Cortex of kidney (tissue), 1 donor: Measurements from ENCODE around the gene NLN.
"Not testable (repeated sequence)": the region's sequence is repeated elsewhere in the genome, so short reads cannot be mapped to it uniquely, and the experiment has no call there.

ENCODE experiments used
- DNase-seq: peaks from one replicate; lab custom pipeline; 2025; lab: John Stamatoyannopoulos, UW

The NLN gene

DNA sequence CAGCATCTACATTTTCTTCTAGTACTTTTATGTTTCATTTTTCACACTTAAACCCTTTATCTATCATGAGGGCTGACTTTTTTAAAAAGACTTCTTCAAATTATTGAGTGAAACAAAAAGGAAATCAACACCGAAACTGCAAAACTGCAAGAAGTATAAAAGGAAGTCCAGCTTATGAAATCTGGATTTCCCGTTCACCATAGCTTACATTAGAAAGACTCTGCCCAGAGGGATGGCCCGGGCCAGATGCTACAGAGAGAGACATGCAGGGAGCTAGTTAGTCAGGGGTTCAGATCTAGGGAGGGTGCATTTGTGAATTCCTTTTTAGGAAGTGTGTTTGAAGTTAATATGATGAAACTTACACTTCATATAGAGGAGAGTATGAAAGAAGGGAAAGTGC, 10.0 kb downstream of the NLN start:
- DNase-seq, result not testable (repeated sequence)

- DNase-seq, result not testable (repeated sequence)
Measured at GRCh38 chr5:65734196-65734775, 12.3 kb downstream of the NLN start.

DNA sequence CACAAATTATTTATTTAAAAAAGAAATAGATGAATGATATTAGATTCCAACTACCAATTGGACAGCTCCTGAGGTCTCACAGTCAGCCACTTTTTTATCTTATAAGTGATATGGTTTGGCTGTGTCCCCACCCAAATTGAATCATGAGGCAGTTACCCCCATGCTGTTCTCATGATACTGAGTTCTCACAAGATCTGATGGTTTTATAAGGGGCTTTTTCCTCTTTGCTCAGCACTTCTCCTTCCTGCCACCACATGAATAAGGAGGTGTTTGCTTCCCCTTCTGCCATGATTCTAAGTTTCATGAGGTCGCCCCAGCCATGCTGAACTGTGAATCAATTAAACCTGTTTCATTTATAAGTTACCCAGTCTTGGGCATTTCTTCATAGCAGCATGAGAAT, 12.9 kb downstream of the NLN start:
- no peak for DNase-seq

- DNase-seq, result no peak
Measured at GRCh38 chr5:65736011-65736410, 14.0 kb downstream of the NLN start.

DNA sequence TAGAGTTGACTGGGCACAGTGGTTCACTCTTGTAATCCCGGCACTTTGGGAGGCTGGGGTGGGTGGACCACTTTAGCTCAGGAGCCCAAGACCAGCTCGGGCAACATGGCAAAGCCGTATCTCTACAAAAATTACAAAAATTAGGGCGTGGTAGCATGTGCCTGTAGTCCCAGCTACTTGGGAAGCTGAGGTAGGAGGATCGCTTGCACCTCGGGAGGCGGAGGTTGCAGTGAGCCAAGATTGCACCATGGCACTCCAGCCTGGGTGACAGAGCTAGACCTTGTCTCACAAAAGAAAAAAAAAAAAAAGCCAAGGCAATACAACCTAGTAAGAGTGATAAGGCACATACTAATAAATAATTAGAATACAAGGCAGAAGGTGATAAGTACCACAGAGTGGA, 15.8 kb downstream of the NLN start:
- no peak for DNase-seq

GRCh38 chr5:65738305-65738704, 16.3 kb downstream of the NLN start:
- DNase-seq, result no peak

GRCh38 chr5:65739162-65739561, 17.2 kb downstream of the NLN start:
- DNase-seq, result no peak

- DNase-seq, result no peak
Measured at GRCh38 chr5:65742565-65743231, 20.7 kb downstream of the NLN start.

- DNase-seq, result no peak
Measured at GRCh38 chr5:65749221-65749844, 27.3 kb downstream of the NLN start.

DNA sequence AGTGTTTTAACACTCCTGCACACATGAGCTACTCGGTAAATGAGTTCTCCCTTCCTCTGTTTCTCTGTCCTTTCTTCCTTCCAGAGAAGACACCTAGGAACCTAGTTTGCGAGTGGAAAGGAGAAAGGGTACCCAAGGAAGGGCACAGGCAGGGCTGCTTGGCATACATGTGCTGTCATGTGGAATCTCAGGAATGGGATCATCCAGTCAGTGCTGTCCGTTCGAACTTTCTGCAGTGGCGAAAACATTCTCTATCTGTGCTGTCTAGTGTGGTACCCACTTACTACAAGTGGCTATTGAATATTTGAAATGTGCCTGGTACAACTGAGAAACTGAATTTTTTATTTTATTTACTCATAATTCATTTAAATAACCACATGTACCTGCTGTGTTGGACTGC, 28.0 kb downstream of the NLN start:
- no peak for DNase-seq

- no peak for DNase-seq
Measured at GRCh38 chr5:65750938-65751337, 28.9 kb downstream of the NLN start.

DNA sequence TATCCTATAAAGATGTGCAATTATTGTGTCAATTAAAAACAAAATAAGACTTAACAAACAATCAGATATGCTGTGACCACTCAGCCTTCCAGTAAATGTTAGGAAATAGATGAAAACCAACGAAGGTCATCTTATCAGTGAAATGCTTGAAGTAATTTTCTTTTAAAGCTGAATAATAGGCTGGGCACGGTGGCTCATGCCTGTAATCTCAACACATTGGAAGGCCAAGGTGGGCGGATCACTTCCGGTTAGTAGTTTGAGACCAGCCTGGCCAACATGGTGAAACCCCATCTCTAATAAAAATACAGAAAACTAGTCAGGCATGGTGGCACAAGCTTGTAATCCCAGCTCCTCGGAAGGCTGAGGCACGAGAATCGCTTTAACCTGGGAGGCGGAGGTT, 31.2 kb downstream of the NLN start:
- no peak for DNase-seq

- no peak for DNase-seq
Measured at GRCh38 chr5:65758546-65759144, 36.6 kb downstream of the NLN start.

DNA sequence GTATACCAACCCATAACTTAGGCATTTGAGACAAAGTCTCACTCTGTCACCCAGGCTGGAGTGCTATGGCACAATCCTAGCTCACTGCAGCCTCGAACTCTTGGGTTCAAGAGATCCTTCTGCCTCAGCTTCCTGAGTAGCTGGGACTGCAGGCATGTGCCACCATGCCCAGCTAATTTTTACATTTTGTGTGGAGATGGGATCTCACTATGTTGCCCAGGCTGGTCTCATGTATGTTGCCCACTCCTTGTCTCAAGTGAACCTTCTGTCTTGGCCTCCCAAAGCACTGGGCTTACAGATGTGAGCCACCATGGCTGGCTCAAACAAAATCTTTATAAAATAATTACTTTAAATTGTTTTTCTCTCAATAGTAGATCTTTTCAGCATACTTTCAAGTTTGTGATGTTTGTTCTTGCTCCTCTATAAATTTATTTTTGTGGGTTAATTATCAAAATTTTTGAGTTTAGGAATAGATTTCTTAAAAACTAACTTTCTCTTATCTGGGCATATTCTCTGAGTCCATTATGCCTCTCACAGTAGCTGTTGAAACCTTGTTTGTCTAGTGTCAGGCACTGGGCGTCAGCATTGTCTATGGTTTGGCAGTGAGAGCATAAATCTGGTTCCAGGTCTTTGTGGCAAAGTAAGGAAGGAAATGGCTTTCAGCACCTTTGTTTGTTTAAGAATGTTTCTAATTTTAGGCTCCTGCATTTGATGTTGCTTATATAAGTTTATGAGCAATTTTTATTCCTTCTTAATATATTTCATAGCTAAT, 38.7 kb downstream of the NLN start:
- DNase-seq, result no peak

- no peak for DNase-seq
Measured at GRCh38 chr5:65762234-65762633, 40.2 kb downstream of the NLN start.

GRCh38 chr5:65765582-65765981, 43.6 kb downstream of the NLN start:
- DNase-seq, result no peak

- no peak for DNase-seq
Measured at GRCh38 chr5:65766175-65766574, 44.2 kb downstream of the NLN start.

- no peak for DNase-seq
Measured at GRCh38 chr5:65766781-65767180, 44.8 kb downstream of the NLN start.

GRCh38 chr5:65767565-65767964, 45.6 kb downstream of the NLN start:
- DNase-seq, result no peak

GRCh38 chr5:65768723-65769346, 46.8 kb downstream of the NLN start:
- no peak for DNase-seq

DNA sequence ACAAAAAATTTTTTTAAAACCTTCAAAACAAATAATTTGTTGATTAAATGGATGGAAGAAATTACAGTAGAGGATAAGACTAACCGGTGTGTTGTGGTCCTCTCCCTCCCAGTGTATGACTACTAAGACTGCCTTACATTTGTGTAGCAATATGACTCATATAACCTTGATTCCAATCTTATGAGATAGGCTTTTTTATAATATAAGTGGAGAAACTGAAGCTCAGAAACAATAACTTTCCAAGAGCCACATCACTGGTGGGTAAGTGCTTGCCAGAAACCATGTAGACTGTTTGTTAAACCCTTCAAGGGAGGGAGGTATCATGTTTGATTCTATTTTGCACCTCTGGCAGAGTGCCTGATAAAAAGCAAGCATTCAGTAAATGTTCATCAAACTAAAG, 47.5 kb downstream of the NLN start:
- DNase-seq, result no peak

- no peak for DNase-seq
Measured at GRCh38 chr5:65771266-65771665, 49.3 kb downstream of the NLN start.
